Measurements from ENCODE around the gene PRSS27.
"Not testable (repeated sequence)": the region's sequence is repeated elsewhere in the genome, so short reads cannot be mapped to it uniquely, and the experiment has no call there.

PRSS27 gene

GRCh38 chr16:2702871-2703745 is 16.9 kb downstream of the PRSS27 start:
- Histone ChIP-seq H3K4me1 (ENCODE audit: insufficient read depth, low read length) (no peaks in the 10 kb centered on the region), H3K9ac (ENCODE audit: low read depth, low read length) (no peak overlapping the region), H3K36me3 (ENCODE audit: insufficient read depth, low read length) (peaks cover 3% of the 10 kb centered on the region; the same call in 1 of the 2 replicates), H3K9me3 (ENCODE audit: control insufficient read depth, insufficient read depth, low read length) (no peaks in the 10 kb centered on the region)

GRCh38 chr16:2702438-2702825 is 17.6 kb downstream of the PRSS27 start:
- Histone ChIP-seq H3K36me3 (ENCODE audit: insufficient read depth, low read length) (no peaks in the 10 kb centered on the region), H3K9ac (ENCODE audit: low read depth, low read length) (no peak overlapping the region), H3K4me1 (ENCODE audit: insufficient read depth, low read length) (no peaks in the 10 kb centered on the region), H3K9me3 (ENCODE audit: control insufficient read depth, insufficient read depth, low read length) (no peaks in the 10 kb centered on the region)

GRCh38 chr16:2701713-2702437 is 18.1 kb downstream of the PRSS27 start:
- H3K9me3 ChIP-seq (ENCODE audit: control insufficient read depth, insufficient read depth, low read length): no peaks in the 10 kb centered on the region
- no peak overlapping the region for H3K9ac ChIP-seq (ENCODE audit: low read depth, low read length)
- H3K36me3 ChIP-seq (ENCODE audit: insufficient read depth, low read length): no peaks in the 10 kb centered on the region
- H3K4me1 ChIP-seq (ENCODE audit: insufficient read depth, low read length): no peaks in the 10 kb centered on the region

- Histone ChIP-seq H3K4me1 (ENCODE audit: insufficient read depth, low read length) (no peaks in the 10 kb centered on the region), H3K9me3 (ENCODE audit: control insufficient read depth, insufficient read depth, low read length) (no peaks in the 10 kb centered on the region), H3K9ac (ENCODE audit: low read depth, low read length) (no peak overlapping the region), H3K36me3 (ENCODE audit: insufficient read depth, low read length) (no peaks in the 10 kb centered on the region)
Observed at GRCh38 chr16:2701272-2701671, 18.8 kb downstream of the PRSS27 start.

GRCh38 chr16:2700786-2701185 is 19.2 kb downstream of the PRSS27 start:
- H3K4me1 ChIP-seq (ENCODE audit: insufficient read depth, low read length): no peaks in the 10 kb centered on the region
- H3K36me3 ChIP-seq (ENCODE audit: insufficient read depth, low read length): no peaks in the 10 kb centered on the region
- no peak overlapping the region for H3K9ac ChIP-seq (ENCODE audit: low read depth, low read length)
- no peaks in the 10 kb centered on the region for H3K9me3 ChIP-seq (ENCODE audit: control insufficient read depth, insufficient read depth, low read length)

GRCh38 chr16:2699791-2700600 is 20.0 kb downstream of the PRSS27 start:
- no peaks in the 10 kb centered on the region for H3K9me3 ChIP-seq (ENCODE audit: control insufficient read depth, insufficient read depth, low read length)
- no peak overlapping the region for H3K9ac ChIP-seq (ENCODE audit: low read depth, low read length)
- no peaks in the 10 kb centered on the region for H3K4me1 ChIP-seq (ENCODE audit: insufficient read depth, low read length)
- no peaks in the 10 kb centered on the region for H3K36me3 ChIP-seq (ENCODE audit: insufficient read depth, low read length)

GRCh38 chr16:2698965-2699750 is 20.9 kb downstream of the PRSS27 start:
- Histone ChIP-seq H3K9me3 (ENCODE audit: control insufficient read depth, insufficient read depth, low read length) (no peaks in the 10 kb centered on the region), H3K36me3 (ENCODE audit: insufficient read depth, low read length) (no peaks in the 10 kb centered on the region), H3K4me1 (ENCODE audit: insufficient read depth, low read length) (no peaks in the 10 kb centered on the region), H3K9ac (ENCODE audit: low read depth, low read length) (no peak overlapping the region)

- peaks cover under 1% of the 10 kb centered on the region; the same call in 1 of the 2 replicates for H3K4me1 ChIP-seq (ENCODE audit: insufficient read depth, low read length)
- no peaks in the 10 kb centered on the region for H3K36me3 ChIP-seq (ENCODE audit: insufficient read depth, low read length)
- no peaks in the 10 kb centered on the region for H3K9me3 ChIP-seq (ENCODE audit: control insufficient read depth, insufficient read depth, low read length)
- no peak overlapping the region for H3K9ac ChIP-seq (ENCODE audit: low read depth, low read length)
Observed at GRCh38 chr16:2698103-2698870, 21.7 kb downstream of the PRSS27 start.

- no peaks in the 10 kb centered on the region for H3K9me3 ChIP-seq (ENCODE audit: control insufficient read depth, insufficient read depth, low read length)
- H3K9ac ChIP-seq (ENCODE audit: low read depth, low read length): no peak overlapping the region
- no peaks in the 10 kb centered on the region for H3K36me3 ChIP-seq (ENCODE audit: insufficient read depth, low read length)
- H3K4me1 ChIP-seq (ENCODE audit: insufficient read depth, low read length): peaks cover 5% of the 10 kb centered on the region; the same call in 1 of the 2 replicates
Observed at GRCh38 chr16:2697401-2697948, 22.5 kb downstream of the PRSS27 start.

- not testable (repeated sequence) for H3K36me3 ChIP-seq (ENCODE audit: insufficient read depth, low read length); H3K9ac ChIP-seq (ENCODE audit: low read depth, low read length); H3K4me1 ChIP-seq (ENCODE audit: insufficient read depth, low read length); H3K9me3 ChIP-seq (ENCODE audit: control insufficient read depth, insufficient read depth, low read length)
Observed at GRCh38 chr16:2696601-2697250, 23.3 kb downstream of the PRSS27 start.

- Histone ChIP-seq H3K36me3 (ENCODE audit: insufficient read depth, low read length) (no peaks in the 10 kb centered on the region), H3K4me1 (ENCODE audit: insufficient read depth, low read length) (peaks cover 5% of the 10 kb centered on the region; the same call in 1 of the 2 replicates), H3K9ac (ENCODE audit: low read depth, low read length) (no peak overlapping the region), H3K9me3 (ENCODE audit: control insufficient read depth, insufficient read depth, low read length) (no peaks in the 10 kb centered on the region)
Observed at GRCh38 chr16:2692948-2693651, 26.9 kb downstream of the PRSS27 start.

GRCh38 chr16:2692251-2692947 is 27.6 kb downstream of the PRSS27 start:
- no peaks in the 10 kb centered on the region for H3K9me3 ChIP-seq (ENCODE audit: control insufficient read depth, insufficient read depth, low read length)
- no peak overlapping the region for H3K9ac ChIP-seq (ENCODE audit: low read depth, low read length)
- no peaks in the 10 kb centered on the region for H3K36me3 ChIP-seq (ENCODE audit: insufficient read depth, low read length)
- peaks cover 5% of the 10 kb centered on the region; the same call in 1 of the 2 replicates for H3K4me1 ChIP-seq (ENCODE audit: insufficient read depth, low read length)

All from ES-I3 (cell line).